Measurements from ENCODE around the gene PPP1R3E. TPM values are rescaled to one million over a fixed set of nuclear protein-coding genes. Genes with fewer than 3 reads are reported as not detected.
A peak's percentile ranks its signal among the peaks of the same experiment; 100 is the strongest.
"Not testable (repeated sequence)": the region's sequence is repeated elsewhere in the genome, so short reads cannot be mapped to it uniquely, and the experiment has no call there.

PPP1R3E gene
- total RNA-seq, 5 donors from 2014 or later (not counting 1 experiment from before 2014, with no cell fraction given): 40.8 to 72.6 (median 68.2) TPM

- 69% methylated on average over 3 of the region's 4 CpGs for WGBS (ENCODE audit: insufficient coverage)
- Mint-ChIP-seq H3K4me1 (peaks cover 2 to 6% (median 6%) of the 10 kb centered on the region in 3 donors), H3K27me3 (no peaks in the 10 kb centered on the region), H3K4me3 (no peak overlapping the region), H3K36me3 (peaks cover 15% of the 10 kb centered on the region), H3K9me3 (no peaks in the 10 kb centered on the region), H3K27ac (no peak overlapping the region)
- H3K9me3 ChIP-seq: no peaks in the 10 kb centered on the region
- H3K36me3 ChIP-seq (ENCODE audit: control insufficient read depth in 2 of 2, extremely low read depth in 1 of 2, insufficient read depth in 1 of 2, low read length in 1 of 2): peaks cover 6 to 25% of the 10 kb centered on the region in 2 donors
- no peak overlapping the region for H3K27ac ChIP-seq (ENCODE audit: low read length)
- ChIA-PET POLR2A (no interaction called here), CTCF (interaction anchor here (0.6 to 1.2 kb wide), 3 partner anchors 10 to 691 kb away, joined by 3 to 4 read pairs (median 3); no protein-coding TSS in a partner anchor)
- H3K27me3 ChIP-seq (replicated peaks in 1 of 2; ENCODE audit: control insufficient read depth in 2 of 2, extremely low read depth in 1 of 2, insufficient read depth in 2 of 2, low read length in 1 of 2): peaks cover 0 to 6% of the 10 kb centered on the region in 2 experiments
- no peak overlapping the region for H3K4me3 ChIP-seq (ENCODE audit: control insufficient read depth in 1 of 2, extremely low read depth in 1 of 2, low read length in 1 of 2)
- ATAC-seq (replicated peaks in 1 of 4) (peak; percentile 61 to 81 (median 74)), DNase-seq (peak in 31 of 35 experiments; percentile 16 to 84 (median 47))
- peaks cover 0 to 2% of the 10 kb centered on the region in 2 experiments for H3K4me1 ChIP-seq (ENCODE audit: control insufficient read depth in 1 of 2, extremely low read depth in 1 of 2, insufficient read depth in 2 of 2, low read length in 2 of 2)
Measured at GRCh38 chr14:23327947-23328744, 25.5 kb upstream of the PPP1R3E start.

- CTCF ChIA-PET: interaction anchor here (0.7 to 1.1 kb wide), 5 partner anchors 13 to 604 kb away, joined by 3 to 5 read pairs (median 3); no protein-coding TSS in a partner anchor
- DNase-seq (no peak), ATAC-seq (replicated peaks in 1 of 4) (no peak)
- Histone ChIP-seq H3K4me3 (ENCODE audit: control insufficient read depth in 1 of 2, extremely low read depth in 1 of 2, low read length in 1 of 2) (no peak overlapping the region), H3K36me3 (ENCODE audit: control insufficient read depth in 2 of 2, extremely low read depth in 1 of 2, insufficient read depth in 1 of 2, low read length in 1 of 2) (peaks cover 6 to 32% of the 10 kb centered on the region in 2 donors), H3K4me1 (ENCODE audit: control insufficient read depth in 1 of 2, extremely low read depth in 1 of 2, insufficient read depth in 2 of 2, low read length in 2 of 2) (peaks cover 6 to 15% of the 10 kb centered on the region in 2 experiments), H3K9me3 (no peaks in the 10 kb centered on the region), H3K27me3 (replicated peaks in 1 of 2; ENCODE audit: control insufficient read depth in 2 of 2, extremely low read depth in 1 of 2, insufficient read depth in 2 of 2, low read length in 1 of 2) (peaks cover 0 to 2% of the 10 kb centered on the region in 2 experiments), H3K27ac (ENCODE audit: low read length) (no peak overlapping the region)
- WGBS (ENCODE audit: insufficient coverage): 91% methylated on average over 8 of the region's 13 CpGs
- Mint-ChIP-seq H3K27ac (no peak overlapping the region), H3K9me3 (no peaks in the 10 kb centered on the region), H3K27me3 (no peaks in the 10 kb centered on the region), H3K36me3 (peaks cover 23% of the 10 kb centered on the region), H3K4me3 (no peak overlapping the region), H3K4me1 (peaks cover 16 to 19% (median 19%) of the 10 kb centered on the region in 3 donors)
- POLR2A ChIA-PET: interaction anchor here in 1 of 2 donors (0.7 to 1.1 kb wide), 2 partner anchors 18 to 256 kb away, joined by 3 read pairs; no protein-coding TSS in a partner anchor
Measured at GRCh38 chr14:23326491-23327332, 24.1 kb upstream of the PPP1R3E start.

- DNase-seq; ATAC-seq (replicated peaks in 1 of 4); H3K4me3 ChIP-seq (ENCODE audit: control insufficient read depth in 1 of 2, extremely low read depth in 1 of 2, low read length in 1 of 2); H3K27me3 ChIP-seq (replicated peaks in 1 of 2; ENCODE audit: control insufficient read depth in 2 of 2, extremely low read depth in 1 of 2, insufficient read depth in 2 of 2, low read length in 1 of 2); H3K27me3 Mint-ChIP-seq; H3K27ac Mint-ChIP-seq; H3K9me3 ChIP-seq; H3K27ac ChIP-seq (ENCODE audit: low read length); POLR2A ChIA-PET; H3K4me3 Mint-ChIP-seq; H3K9me3 Mint-ChIP-seq: not testable (repeated sequence)
- CTCF ChIA-PET: interaction anchor here (0.5 to 0.7 kb wide), 3 partner anchors 47 to 605 kb away, joined by 3 read pairs; no protein-coding TSS in a partner anchor
- peaks cover 16 to 22% (median 21%) of the 10 kb centered on the region in 3 donors for H3K4me1 Mint-ChIP-seq
- peaks cover 23% of the 10 kb centered on the region for H3K36me3 Mint-ChIP-seq
- Histone ChIP-seq H3K36me3 (ENCODE audit: control insufficient read depth in 2 of 2, extremely low read depth in 1 of 2, insufficient read depth in 1 of 2, low read length in 1 of 2) (peaks cover 6 to 32% of the 10 kb centered on the region in 2 donors), H3K4me1 (ENCODE audit: control insufficient read depth in 1 of 2, extremely low read depth in 1 of 2, insufficient read depth in 2 of 2, low read length in 2 of 2) (peaks cover 6 to 17% of the 10 kb centered on the region in 2 experiments)
- no CpG with 5 or more reads among the region's 5 CpGs for WGBS (ENCODE audit: insufficient coverage)
Measured at GRCh38 chr14:23325746-23326145, 23.1 kb upstream of the PPP1R3E start.

GRCh38 chr14:23324993-23325392 lies 22.3 kb upstream of the PPP1R3E start:
- POLR2A ChIA-PET: interaction anchor here in 1 of 2 donors (0.6 kb wide), 1 partner anchor 24 kb away, joined by 3 read pairs; no protein-coding TSS in a partner anchor

GRCh38 chr14:23324455-23324846 lies 21.8 kb upstream of the PPP1R3E start:
- no peak for DNase-seq
- Histone ChIP-seq H3K4me3 (ENCODE audit: control insufficient read depth in 1 of 2, extremely low read depth in 1 of 2, low read length in 1 of 2) (no peak overlapping the region), H3K4me1 (ENCODE audit: control insufficient read depth in 1 of 2, extremely low read depth in 1 of 2, insufficient read depth in 2 of 2, low read length in 2 of 2) (peaks cover 10 to 26% of the 10 kb centered on the region in 2 experiments), H3K27ac (ENCODE audit: low read length) (no peak overlapping the region), H3K9me3 (no peaks in the 10 kb centered on the region), H3K27me3 (replicated peaks in 1 of 2; ENCODE audit: control insufficient read depth in 2 of 2, extremely low read depth in 1 of 2, insufficient read depth in 2 of 2, low read length in 1 of 2) (no peaks in the 10 kb centered on the region), H3K36me3 (ENCODE audit: control insufficient read depth in 2 of 2, extremely low read depth in 1 of 2, insufficient read depth in 1 of 2, low read length in 1 of 2) (peaks cover 6 to 32% of the 10 kb centered on the region in 2 donors)
- ATAC-seq (replicated peaks in 1 of 4): no peak
- Mint-ChIP-seq H3K27me3 (no peaks in the 10 kb centered on the region), H3K9me3 (no peaks in the 10 kb centered on the region), H3K27ac (no peak overlapping the region), H3K36me3 (peaks cover 23% of the 10 kb centered on the region), H3K4me3 (no peak overlapping the region), H3K4me1 (peaks cover 29 to 34% (median 30%) of the 10 kb centered on the region in 3 donors)
- no CpG with 5 or more reads among the region's 2 CpGs for WGBS (ENCODE audit: insufficient coverage)
- ChIA-PET POLR2A (no interaction called here), CTCF (interaction anchor here in 1 of 2 donors (0.6 kb wide), 1 partner anchor 1415 kb away, joined by 3 read pairs; no protein-coding TSS in a partner anchor)

More at GRCh38 chr14:23324993-23325392, 22.3 kb upstream of the PPP1R3E start:
- H3K9me3 Mint-ChIP-seq: no peaks in the 10 kb centered on the region
- H3K36me3 Mint-ChIP-seq: peaks cover 23% of the 10 kb centered on the region
- no peaks in the 10 kb centered on the region for H3K27me3 ChIP-seq (replicated peaks in 1 of 2; ENCODE audit: control insufficient read depth in 2 of 2, extremely low read depth in 1 of 2, insufficient read depth in 2 of 2, low read length in 1 of 2)
- DNase-seq (no peak), ATAC-seq (replicated peaks in 1 of 4) (no peak)
- H3K4me3 ChIP-seq (ENCODE audit: control insufficient read depth in 1 of 2, extremely low read depth in 1 of 2, low read length in 1 of 2): no peak overlapping the region
- H3K9me3 ChIP-seq: no peaks in the 10 kb centered on the region
- no peak overlapping the region for H3K27ac ChIP-seq (ENCODE audit: low read length)
- no CpG with 5 or more reads among the region's 7 CpGs for WGBS (ENCODE audit: insufficient coverage)
- H3K4me1 ChIP-seq (ENCODE audit: control insufficient read depth in 1 of 2, extremely low read depth in 1 of 2, insufficient read depth in 2 of 2, low read length in 2 of 2): peaks cover 10 to 24% of the 10 kb centered on the region in 2 experiments
- H3K36me3 ChIP-seq (ENCODE audit: control insufficient read depth in 2 of 2, extremely low read depth in 1 of 2, insufficient read depth in 1 of 2, low read length in 1 of 2): peaks cover 6 to 32% of the 10 kb centered on the region in 2 donors
- no peak overlapping the region for H3K27ac Mint-ChIP-seq
- H3K4me3 Mint-ChIP-seq: no peak overlapping the region
- H3K27me3 Mint-ChIP-seq: no peaks in the 10 kb centered on the region
- peaks cover 24 to 29% (median 28%) of the 10 kb centered on the region in 3 donors for H3K4me1 Mint-ChIP-seq
- CTCF ChIA-PET: interaction anchor here in 1 of 2 donors (0.6 kb wide), 1 partner anchor 1416 kb away, joined by 3 read pairs; no protein-coding TSS in a partner anchor
